ENCODE measurements around the gene PIGQ. TPM values are rescaled to one million over a fixed set of nuclear protein-coding genes. Genes with fewer than 3 reads are reported as not detected.

The PIGQ gene
- total RNA-seq, 1 experiment from 2014 or later, result 58.0 TPM

- no peaks in the 10 kb centered on the region for H3K27me3 ChIP-seq (ENCODE audit: insufficient read depth, low read length)
- no peak overlapping the region for H3K4ac ChIP-seq (ENCODE audit: low read depth, low read length)
- H3K79me2 ChIP-seq (ENCODE audit: insufficient read depth, low read length), result no peaks in the 10 kb centered on the region
- Mint-ChIP-seq H3K4me3 (peak overlapping the region; percentile 27 to 46; a peak in 1 of 5 replicates), H3K9me3 (no peaks in the 10 kb centered on the region), H3K4me1 (peaks cover 3 to 10% of the 10 kb centered on the region in 2 experiments), H3K27ac (no peak overlapping the region), H3K36me3 (ENCODE audit: insufficient read depth in 1 of 3, low read depth in 3 of 3) (peaks cover 0 to 4% (median 2%) of the 10 kb centered on the region in 3 experiments; a peak in 2 of 7 replicates), H3K27me3 (ENCODE audit: low read depth) (peaks cover 2% of the 10 kb centered on the region; the same call in 1 of the 2 replicates)
- H2BK12ac ChIP-seq (ENCODE audit: insufficient read length, low read depth, low read length), result no peak overlapping the region
- no peak overlapping the region for H4K5ac ChIP-seq (ENCODE audit: insufficient read length, low read depth, low read length)
- H3K27ac ChIP-seq (ENCODE audit: insufficient read length, low read depth, low read length), result no peak overlapping the region
- H3K79me1 ChIP-seq (ENCODE audit: insufficient read depth, low read depth, low read length, poor library complexity, severe bottlenecking), result no peaks in the 10 kb centered on the region
- no peak overlapping the region for H2BK5ac ChIP-seq (ENCODE audit: insufficient read length, low read length)
- no peak overlapping the region for H3T11ph ChIP-seq (ENCODE audit: low read length)
- WGBS (ENCODE audit: extremely low coverage, insufficient read length, low lambda C conversion rate), result no CpG with 5 or more reads among the region's 34 CpGs
- H2BK20ac ChIP-seq (ENCODE audit: low read depth, low read length, poor library complexity, severe bottlenecking), result no peak overlapping the region
- H3K23ac ChIP-seq (ENCODE audit: insufficient read length, low read depth, low read length), result no peak overlapping the region
- no peak overlapping the region for H4K91ac ChIP-seq (ENCODE audit: insufficient read length, low read depth, low read length)
- peak; percentile 94 for TF ChIP-seq CTCF (conservative IDR thresholded peaks at IDR 0.05)
- no peak overlapping the region for H3K14ac ChIP-seq (ENCODE audit: insufficient read depth, low read length)
- no peak overlapping the region for H3K18ac ChIP-seq (ENCODE audit: insufficient read length, low read depth, low read length)
- DNase-seq, result peak; percentile 85
- no peak overlapping the region for H3K56ac ChIP-seq (ENCODE audit: insufficient read length, low read depth, low read length)
- no peaks in the 10 kb centered on the region for H4K20me1 ChIP-seq (ENCODE audit: control insufficient read depth, insufficient read depth, insufficient read length)
- H2AFZ ChIP-seq (ENCODE audit: low read length), result no peak overlapping the region
- H3K4me1 ChIP-seq (ENCODE audit: insufficient read depth, low read length), result no peaks in the 10 kb centered on the region; the same call in 1 of the 2 replicates
- H3K4me2 ChIP-seq (ENCODE audit: insufficient read depth, insufficient read length, low read length), result peak overlapping the region; percentile 19
- H2BK120ac ChIP-seq (ENCODE audit: low read depth, low read length, poor library complexity, severe bottlenecking), result no peak overlapping the region
- no peak overlapping the region for H4K8ac ChIP-seq (replicated peaks; ENCODE audit: insufficient read length, low read depth, low read length)
- H3K23me2 ChIP-seq (ENCODE audit: insufficient read length, low read depth, low read length, poor library complexity, severe bottlenecking), result no peaks in the 10 kb centered on the region
- H3K9ac ChIP-seq (ENCODE audit: extremely low read depth, insufficient read length, low read length), result no peak overlapping the region
- no peaks in the 10 kb centered on the region for H3K9me3 ChIP-seq (ENCODE audit: control insufficient read depth, low read depth, low read length)
- H2BK15ac ChIP-seq (ENCODE audit: low read depth, low read length), result no peak overlapping the region
- no peak overlapping the region for H2AK5ac ChIP-seq (ENCODE audit: insufficient read length, low read length)
These were observed 9.2 kb downstream of the PIGQ start for GRCh38 chr16:578870-579405.
